ENCODE results near the gene NFAM1. TPM values are rescaled to one million over a fixed set of nuclear protein-coding genes. Genes with fewer than 3 reads are reported as not detected.

Gene NFAM1
- total and polyA plus RNA-seq, 4 donors = 0.36 to 3.8 (median 2.6) TPM

- TF ChIP-seq, protein P1, sequence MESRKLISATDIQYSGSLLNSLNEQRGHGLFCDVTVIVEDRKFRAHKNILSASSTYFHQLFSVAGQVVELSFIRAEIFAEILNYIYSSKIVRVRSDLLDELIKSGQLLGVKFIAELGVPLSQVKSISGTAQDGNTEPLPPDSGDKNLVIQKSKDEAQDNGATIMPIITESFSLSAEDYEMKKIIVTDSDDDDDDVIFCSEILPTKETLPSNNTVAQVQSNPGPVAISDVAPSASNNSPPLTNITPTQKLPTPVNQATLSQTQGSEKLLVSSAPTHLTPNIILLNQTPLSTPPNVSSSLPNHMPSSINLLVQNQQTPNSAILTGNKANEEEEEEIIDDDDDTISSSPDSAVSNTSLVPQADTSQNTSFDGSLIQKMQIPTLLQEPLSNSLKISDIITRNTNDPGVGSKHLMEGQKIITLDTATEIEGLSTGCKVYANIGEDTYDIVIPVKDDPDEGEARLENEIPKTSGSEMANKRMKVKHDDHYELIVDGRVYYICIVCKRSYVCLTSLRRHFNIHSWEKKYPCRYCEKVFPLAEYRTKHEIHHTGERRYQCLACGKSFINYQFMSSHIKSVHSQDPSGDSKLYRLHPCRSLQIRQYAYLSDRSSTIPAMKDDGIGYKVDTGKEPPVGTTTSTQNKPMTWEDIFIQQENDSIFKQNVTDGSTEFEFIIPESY (IDR thresholded peaks at IDR 0.05) = no peak
- TF ChIP-seq RAD21 (IDR thresholded peaks at IDR 0.05) (no peak), NR2F2 (IDR thresholded peaks at IDR 0.05) (no peak), TAF1 (conservative IDR thresholded peaks at IDR 0.05) (no peak), HNF4A (conservative IDR thresholded peaks at IDR 0.05) (no peak), EGR1 (IDR thresholded peaks at IDR 0.05; ENCODE audit: low read depth in 2 of 2) (no peak), RXRA (IDR thresholded peaks at IDR 0.05) (no peak)
These were observed 75.0 kb downstream of the NFAM1 start (continued) for GRCh38 chr22:42357221-42357620.

GRCh38 chr22:42356533-42356932 is 75.7 kb downstream of the NFAM1 start:
- DNase-seq (ENCODE audit: low spot score) = no peak

More at GRCh38 chr22:42356533-42356932, 75.7 kb downstream of the NFAM1 start:
- Histone ChIP-seq H3K9me3 (ENCODE audit: control insufficient read depth in 4 of 4, low read length in 3 of 4) (no peaks in the 10 kb centered on the region), H3K27me3 (ENCODE audit: control insufficient read depth in 4 of 4, insufficient read depth in 4 of 4, low read length in 3 of 4) (no peaks in the 10 kb centered on the region), H3K9ac (ENCODE audit: low read depth in 1 of 2, low read length in 2 of 2) (no peak overlapping the region), H3K4me1 (ENCODE audit: control insufficient read depth in 4 of 4, insufficient read depth in 4 of 4, low read length in 3 of 4) (peaks cover 0 to 31% (median 16%) of the 10 kb centered on the region in 4 donors), H3K27ac (ENCODE audit: low read depth in 1 of 2, low read length in 2 of 2) (no peak overlapping the region), H3K36me3 (ENCODE audit: control insufficient read depth in 4 of 4, insufficient read depth in 3 of 4, low read depth in 1 of 4, low read length in 3 of 4) (no peaks in the 10 kb centered on the region), H3K4me3 (ENCODE audit: low read depth in 1 of 3, low read length in 3 of 3) (no peak overlapping the region)
- 94% methylated on average over 7 of the region's 7 CpGs for WGBS
- TF ChIP-seq, protein P1 (IDR thresholded peaks at IDR 0.05) = no peak
- TF ChIP-seq GABPA (IDR thresholded peaks at IDR 0.05 in 1 of 2, conservative IDR thresholded peaks at IDR 0.05 in 1 of 2) = no peak
- no peak for TF ChIP-seq REST (IDR thresholded peaks at IDR 0.05)
- no peak for TF ChIP-seq JUND (IDR thresholded peaks at IDR 0.05)
- no peak for TF ChIP-seq HNF4A (conservative IDR thresholded peaks at IDR 0.05)

Data from liver (tissue), 9 donors.